ENCODE results near the gene FAM200A.

DNA sequence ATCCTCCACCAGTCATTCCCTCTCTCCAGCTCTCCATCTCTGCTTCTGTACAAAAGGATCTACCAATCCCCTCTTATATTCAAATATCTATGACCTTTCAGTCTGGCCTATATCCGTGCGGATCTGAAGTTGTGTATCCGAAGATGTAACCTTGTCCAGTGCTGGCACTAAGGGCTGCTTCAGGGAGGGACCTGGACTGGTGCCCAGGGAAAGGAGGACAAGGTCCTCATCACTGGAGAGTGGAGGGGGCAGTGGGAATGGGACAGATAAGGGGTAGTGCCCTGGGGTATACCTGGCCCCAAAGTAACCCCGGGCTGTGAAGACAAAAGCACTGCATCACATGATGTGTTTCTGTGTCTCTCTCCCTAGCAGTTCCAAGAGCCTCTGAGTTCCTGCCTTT lies 47.9 kb upstream of the FAM200A start:
- TF ChIP-seq, protein P1, sequence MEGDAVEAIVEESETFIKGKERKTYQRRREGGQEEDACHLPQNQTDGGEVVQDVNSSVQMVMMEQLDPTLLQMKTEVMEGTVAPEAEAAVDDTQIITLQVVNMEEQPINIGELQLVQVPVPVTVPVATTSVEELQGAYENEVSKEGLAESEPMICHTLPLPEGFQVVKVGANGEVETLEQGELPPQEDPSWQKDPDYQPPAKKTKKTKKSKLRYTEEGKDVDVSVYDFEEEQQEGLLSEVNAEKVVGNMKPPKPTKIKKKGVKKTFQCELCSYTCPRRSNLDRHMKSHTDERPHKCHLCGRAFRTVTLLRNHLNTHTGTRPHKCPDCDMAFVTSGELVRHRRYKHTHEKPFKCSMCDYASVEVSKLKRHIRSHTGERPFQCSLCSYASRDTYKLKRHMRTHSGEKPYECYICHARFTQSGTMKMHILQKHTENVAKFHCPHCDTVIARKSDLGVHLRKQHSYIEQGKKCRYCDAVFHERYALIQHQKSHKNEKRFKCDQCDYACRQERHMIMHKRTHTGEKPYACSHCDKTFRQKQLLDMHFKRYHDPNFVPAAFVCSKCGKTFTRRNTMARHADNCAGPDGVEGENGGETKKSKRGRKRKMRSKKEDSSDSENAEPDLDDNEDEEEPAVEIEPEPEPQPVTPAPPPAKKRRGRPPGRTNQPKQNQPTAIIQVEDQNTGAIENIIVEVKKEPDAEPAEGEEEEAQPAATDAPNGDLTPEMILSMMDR (conservative IDR thresholded peaks at IDR 0.05 in 1 of 2, IDR thresholded peaks at IDR 0.05 in 1 of 2; ENCODE audit: low read depth in 1 of 2, low read length in 2 of 2) = no peak
- TF ChIP-seq EZH2 (IDR thresholded peaks at IDR 0.05; ENCODE audit: low read length, missing control alignments) = no peak
